ENCODE results near the gene MEAF6. TPM values are rescaled to one million over a fixed set of nuclear protein-coding genes. Genes with fewer than 3 reads are reported as not detected.
"Not testable (repeated sequence)": the region's sequence is repeated elsewhere in the genome, so short reads cannot be mapped to it uniquely, and the experiment has no call there.

MEAF6 gene
- 41.3 TPM for polyA plus RNA-seq (ENCODE audit: insufficient read length)

- peak; percentile 62 for DNase-seq (ENCODE audit: low read depth)
These were observed at the start of gene MEAF6 for GRCh38 chr1:37514350-37515184. Gene MEAF6 (minus strand): TSS chr1:37514766. CDS start chr1:37514746, 20 bp downstream.

GRCh38 chr1:37562984-37563383, 48.4 kb upstream of the MEAF6 start:
- DNase-seq (ENCODE audit: low read depth): no peak

GRCh38 chr1:37561133-37562132, 46.9 kb upstream of the MEAF6 start:
- no peak for DNase-seq (ENCODE audit: low read depth)

- DNase-seq (ENCODE audit: low read depth): no peak
These were observed 46.0 kb upstream of the MEAF6 start for GRCh38 chr1:37560401-37561132.

- not testable (repeated sequence) for DNase-seq (ENCODE audit: low read depth)
These were observed 45.4 kb upstream of the MEAF6 start for GRCh38 chr1:37559957-37560379.

- DNase-seq (ENCODE audit: low read depth): no peak
These were observed 44.5 kb upstream of the MEAF6 start for GRCh38 chr1:37559080-37559479.

- no peak for DNase-seq (ENCODE audit: low read depth)
These were observed 43.8 kb upstream of the MEAF6 start for GRCh38 chr1:37558411-37558810.

GRCh38 chr1:37557402-37557801, 42.8 kb upstream of the MEAF6 start:
- DNase-seq (ENCODE audit: low read depth): no peak

GRCh38 chr1:37556712-37557196, 42.2 kb upstream of the MEAF6 start, which contains the start of gene DNALI1:
Gene DNALI1 (plus strand): TSS chr1:37556940. CDS start chr1:37556995, 55 bp downstream.
- DNase-seq (ENCODE audit: low read depth): no peak

- peak; percentile 87 for DNase-seq (ENCODE audit: low read depth)
These were observed 39.6 kb upstream of the MEAF6 start, which contains the start of gene SNIP1 for GRCh38 chr1:37553927-37554808. Gene SNIP1 (minus strand): TSS chr1:37554293. CDS start chr1:37554229, 64 bp downstream.

GRCh38 chr1:37553598-37553926, 39.0 kb upstream of the MEAF6 start:
- DNase-seq (ENCODE audit: low read depth): no peak

GRCh38 chr1:37549341-37549740, 34.8 kb upstream of the MEAF6 start:
- no peak for DNase-seq (ENCODE audit: low read depth)

GRCh38 chr1:37545019-37545418, 30.5 kb upstream of the MEAF6 start:
- no peak for DNase-seq (ENCODE audit: low read depth)

GRCh38 chr1:37544530-37544929, 30.0 kb upstream of the MEAF6 start:
- DNase-seq (ENCODE audit: low read depth): no peak

GRCh38 chr1:37540036-37540785, 25.6 kb upstream of the MEAF6 start:
- no peak for DNase-seq (ENCODE audit: low read depth)

GRCh38 chr1:37539154-37539553, 24.6 kb upstream of the MEAF6 start:
- DNase-seq (ENCODE audit: low read depth): not testable (repeated sequence)

GRCh38 chr1:37537378-37537777, 22.8 kb upstream of the MEAF6 start:
- no peak for DNase-seq (ENCODE audit: low read depth)

- no peak for DNase-seq (ENCODE audit: low read depth)
These were observed 18.9 kb upstream of the MEAF6 start for GRCh38 chr1:37533317-37534093.

Measured in forelimb muscle (tissue), 1 donor.